Stimulated activated naive CD4-positive, alpha-beta T cell (primary cell): Measurements from ENCODE around the gene NTRK2.

Experiments
- DNase-seq, 6 experiments: peaks; one replicate each; lab custom pipeline; 2025; lab: John Stamatoyannopoulos, UW

The NTRK2 gene

GRCh38 chr9:84669288-84670137 is at the start of gene NTRK2:
Gene NTRK2, plus strand, starts transcription at chr9:84669729. Its CDS starts 1,020 bp downstream, at chr9:84670749.
- no peak for DNase-seq

GRCh38 chr9:84620338-84620737 is 49.2 kb upstream of the NTRK2 start:
- no peak for DNase-seq

- DNase-seq, result no peak
These were observed 47.7 kb upstream of the NTRK2 start for GRCh38 chr9:84621811-84622210.

GRCh38 chr9:84622981-84623380 is 46.5 kb upstream of the NTRK2 start:
- DNase-seq, result no peak

- DNase-seq, result no peak
These were observed 33.1 kb upstream of the NTRK2 start for GRCh38 chr9:84636436-84636835.

GRCh38 chr9:84642553-84643141 is 26.9 kb upstream of the NTRK2 start:
- no peak for DNase-seq

GRCh38 chr9:84647699-84648098 is 21.8 kb upstream of the NTRK2 start:
- DNase-seq, result no peak

GRCh38 chr9:84652496-84653120 is 16.9 kb upstream of the NTRK2 start:
- DNase-seq, result no peak

GRCh38 chr9:84655447-84655846 is 14.1 kb upstream of the NTRK2 start:
- no peak for DNase-seq

- DNase-seq, result no peak
These were observed 10.2 kb upstream of the NTRK2 start for GRCh38 chr9:84659313-84659712.

- DNase-seq, result no peak
These were observed 9.8 kb upstream of the NTRK2 start for GRCh38 chr9:84659773-84660172.

- DNase-seq, result no peak
These were observed 1.8 kb upstream of the NTRK2 start for GRCh38 chr9:84667571-84668195.

- DNase-seq, result no peak
These were observed 1.1 kb upstream of the NTRK2 start for GRCh38 chr9:84668196-84669012.

GRCh38 chr9:84669013-84669287 is 579 bp upstream of the NTRK2 start:
- DNase-seq, result no peak

GRCh38 chr9:84670138-84671041 is 861 bp downstream of the NTRK2 start:
- no peak for DNase-seq

- no peak for DNase-seq
These were observed 2.3 kb downstream of the NTRK2 start for GRCh38 chr9:84671586-84672521.

GRCh38 chr9:84673806-84674205 is 4.3 kb downstream of the NTRK2 start:
- no peak for DNase-seq

GRCh38 chr9:84677080-84677479 is 7.6 kb downstream of the NTRK2 start:
- no peak for DNase-seq

GRCh38 chr9:84679571-84679970 is 10.0 kb downstream of the NTRK2 start:
- DNase-seq, result no peak
